GM06990 (cell line): ENCODE data around the gene CDC14A.

Experiments used
- DNase-seq: peaks from one replicate; pipeline ENCODE4 v3.0.0-alpha.2; 2011; ENCODE audit not compliant: insufficient read length; ENCODE audit errors: extremely low read depth
- H3K27me3 ChIP-seq: replicated peaks from 2 replicates; pipeline ENCODE4 v1.6.0; 2011; ENCODE audit warnings: low read length; ENCODE audit not compliant: control insufficient read depth, insufficient read depth
- H3K36me3 ChIP-seq: 2 replicates; pipeline ENCODE4 v1.5.1; 2011; ENCODE audit warnings: low read length; ENCODE audit not compliant: control insufficient read depth, insufficient read depth
- H3K4me3 ChIP-seq: replicated peaks from 2 replicates; pipeline ENCODE4 v1.5.1; 2011; ENCODE audit warnings: low read depth, mild to moderate bottlenecking, control low read depth, low read length
- TF ChIP-seq, protein P1 (sequence below): IDR thresholded peaks from 2 replicates; pipeline ENCODE4 v1.5.1; 2011; ENCODE audit warnings: low read length, control low read depth, mild to moderate bottlenecking, inconsistent platforms; ENCODE audit not compliant: insufficient read depth, poor library complexity, severe bottlenecking

The CDC14A gene

DNA sequence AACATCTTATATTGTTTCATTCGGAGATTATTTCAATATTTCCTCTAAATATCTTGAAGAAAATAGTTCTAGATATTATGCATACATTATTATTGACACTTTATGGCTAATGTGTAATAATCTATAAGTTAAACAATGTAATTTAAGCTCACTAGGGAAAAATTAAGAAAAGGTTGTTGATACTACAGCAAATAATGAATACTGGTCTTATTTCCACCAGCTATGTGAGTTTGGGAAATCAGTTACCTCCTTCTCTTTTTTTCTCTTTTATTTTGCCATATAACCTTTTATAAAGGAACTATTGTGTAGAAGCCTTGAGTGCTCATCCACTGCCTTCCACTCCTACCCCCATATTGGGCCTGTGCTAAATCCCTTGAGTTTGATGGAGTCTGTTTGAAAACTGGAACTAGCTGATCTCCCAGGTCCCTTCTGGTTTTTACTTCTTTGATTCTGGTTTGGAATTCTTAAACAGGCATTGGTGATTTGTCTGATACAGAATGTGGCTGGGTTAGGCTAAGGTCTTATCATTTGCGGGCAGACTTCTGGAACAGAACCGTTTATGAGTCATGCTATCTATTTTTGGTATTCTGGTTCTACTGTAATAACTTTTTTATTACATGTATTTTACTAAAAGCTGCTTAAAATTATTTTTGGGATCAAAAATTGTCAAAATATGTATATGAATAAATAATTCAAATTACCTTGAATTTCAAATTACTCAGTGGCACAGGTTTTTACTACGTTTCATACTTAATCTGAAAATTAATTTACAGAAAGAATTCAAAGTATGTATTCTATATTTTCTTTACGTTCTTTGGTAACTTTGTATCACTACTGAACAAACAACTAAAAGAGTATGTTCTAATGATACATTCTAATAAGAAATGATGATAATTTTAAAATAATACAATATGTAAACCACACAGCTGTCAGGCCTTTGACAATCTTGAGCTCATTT lies 5.0 kb upstream of the CDC14A start:
- H3K27me3 ChIP-seq = no peaks in the 10 kb centered on the region
- TF ChIP-seq, protein P1, sequence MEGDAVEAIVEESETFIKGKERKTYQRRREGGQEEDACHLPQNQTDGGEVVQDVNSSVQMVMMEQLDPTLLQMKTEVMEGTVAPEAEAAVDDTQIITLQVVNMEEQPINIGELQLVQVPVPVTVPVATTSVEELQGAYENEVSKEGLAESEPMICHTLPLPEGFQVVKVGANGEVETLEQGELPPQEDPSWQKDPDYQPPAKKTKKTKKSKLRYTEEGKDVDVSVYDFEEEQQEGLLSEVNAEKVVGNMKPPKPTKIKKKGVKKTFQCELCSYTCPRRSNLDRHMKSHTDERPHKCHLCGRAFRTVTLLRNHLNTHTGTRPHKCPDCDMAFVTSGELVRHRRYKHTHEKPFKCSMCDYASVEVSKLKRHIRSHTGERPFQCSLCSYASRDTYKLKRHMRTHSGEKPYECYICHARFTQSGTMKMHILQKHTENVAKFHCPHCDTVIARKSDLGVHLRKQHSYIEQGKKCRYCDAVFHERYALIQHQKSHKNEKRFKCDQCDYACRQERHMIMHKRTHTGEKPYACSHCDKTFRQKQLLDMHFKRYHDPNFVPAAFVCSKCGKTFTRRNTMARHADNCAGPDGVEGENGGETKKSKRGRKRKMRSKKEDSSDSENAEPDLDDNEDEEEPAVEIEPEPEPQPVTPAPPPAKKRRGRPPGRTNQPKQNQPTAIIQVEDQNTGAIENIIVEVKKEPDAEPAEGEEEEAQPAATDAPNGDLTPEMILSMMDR = no peak
- H3K4me3 ChIP-seq = no peak overlapping the region
- DNase-seq = no peak
- no peaks in the 10 kb centered on the region for H3K36me3 ChIP-seq

DNA sequence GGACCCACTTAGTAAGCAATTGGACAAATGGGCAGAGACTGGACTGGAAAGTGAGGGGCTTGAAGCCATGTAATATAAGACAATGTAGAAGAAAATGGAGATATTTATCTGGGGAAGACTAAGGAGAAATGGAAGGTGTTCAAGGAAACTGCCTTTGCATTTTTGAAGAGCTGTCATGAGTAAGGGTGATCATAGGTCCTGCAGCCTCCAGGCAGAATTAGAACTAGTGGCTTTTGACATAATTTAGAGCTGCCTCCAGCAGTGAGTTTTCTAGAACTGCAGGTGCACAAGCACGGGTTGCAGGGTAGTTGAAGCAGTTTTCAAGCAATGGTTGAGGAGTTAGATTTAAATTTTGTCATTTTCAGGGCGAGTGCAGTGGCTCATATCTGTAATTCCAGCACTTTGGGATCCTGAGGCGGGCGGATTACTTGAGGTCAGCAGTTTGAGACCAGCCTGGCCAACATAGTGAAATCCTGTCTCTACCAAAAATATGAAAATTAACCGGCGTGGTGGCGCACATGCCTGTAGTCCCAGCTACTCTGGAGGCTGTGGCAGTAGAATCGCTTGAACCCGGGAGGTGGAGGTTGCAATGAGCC lies 3.7 kb upstream of the CDC14A start:
- no peak overlapping the region for H3K4me3 ChIP-seq
- DNase-seq = no peak
- H3K27me3 ChIP-seq = no peaks in the 10 kb centered on the region
- no peaks in the 10 kb centered on the region for H3K36me3 ChIP-seq
- TF ChIP-seq, protein P1 = no peak

DNA sequence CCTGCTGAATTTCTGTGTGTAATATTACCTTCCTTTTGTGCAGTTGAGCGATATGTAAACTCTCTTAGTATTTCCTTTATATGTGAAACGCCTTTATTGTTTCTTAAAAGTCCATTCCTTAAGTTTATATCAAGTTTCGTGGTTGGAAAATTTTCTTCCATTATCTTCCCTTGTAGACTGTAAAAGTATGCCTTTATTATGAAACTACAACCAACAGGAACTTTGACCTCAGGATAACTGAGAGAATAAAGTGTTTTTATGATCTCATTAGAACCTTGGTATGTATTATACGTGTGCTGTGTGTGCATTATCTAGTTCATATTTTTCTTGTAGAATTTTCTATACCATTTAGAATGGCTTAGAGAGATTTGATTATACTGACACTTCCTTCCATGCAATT lies 3.1 kb upstream of the CDC14A start:
- H3K27me3 ChIP-seq = no peaks in the 10 kb centered on the region
- TF ChIP-seq, protein P1 = no peak
- no peak overlapping the region for H3K4me3 ChIP-seq

DNA sequence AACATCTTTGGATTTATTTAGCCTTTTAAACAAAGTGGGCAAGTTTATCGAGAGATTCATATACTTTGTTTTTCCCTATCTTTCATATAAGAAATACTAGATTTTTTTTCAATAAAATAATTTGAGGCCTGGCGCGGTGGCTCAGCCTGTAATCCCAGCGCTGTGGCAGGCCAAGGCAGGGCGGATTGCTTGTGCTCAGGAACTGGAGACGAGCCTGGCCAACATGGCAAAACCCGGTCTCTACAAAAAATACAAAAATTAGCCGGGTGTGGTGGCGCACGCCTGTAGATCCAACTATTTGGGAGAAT lies 1.6 kb upstream of the CDC14A start:
- DNase-seq = no peak
- peak overlapping the region; percentile 81 for H3K4me3 ChIP-seq
- H3K27me3 ChIP-seq = no peaks in the 10 kb centered on the region
- no peaks in the 10 kb centered on the region for H3K36me3 ChIP-seq
- TF ChIP-seq, protein P1 = no peak

More for the DNA sequence above, 3.1 kb upstream of the CDC14A start:
- no peaks in the 10 kb centered on the region for H3K36me3 ChIP-seq
- no peak for DNase-seq

DNA sequence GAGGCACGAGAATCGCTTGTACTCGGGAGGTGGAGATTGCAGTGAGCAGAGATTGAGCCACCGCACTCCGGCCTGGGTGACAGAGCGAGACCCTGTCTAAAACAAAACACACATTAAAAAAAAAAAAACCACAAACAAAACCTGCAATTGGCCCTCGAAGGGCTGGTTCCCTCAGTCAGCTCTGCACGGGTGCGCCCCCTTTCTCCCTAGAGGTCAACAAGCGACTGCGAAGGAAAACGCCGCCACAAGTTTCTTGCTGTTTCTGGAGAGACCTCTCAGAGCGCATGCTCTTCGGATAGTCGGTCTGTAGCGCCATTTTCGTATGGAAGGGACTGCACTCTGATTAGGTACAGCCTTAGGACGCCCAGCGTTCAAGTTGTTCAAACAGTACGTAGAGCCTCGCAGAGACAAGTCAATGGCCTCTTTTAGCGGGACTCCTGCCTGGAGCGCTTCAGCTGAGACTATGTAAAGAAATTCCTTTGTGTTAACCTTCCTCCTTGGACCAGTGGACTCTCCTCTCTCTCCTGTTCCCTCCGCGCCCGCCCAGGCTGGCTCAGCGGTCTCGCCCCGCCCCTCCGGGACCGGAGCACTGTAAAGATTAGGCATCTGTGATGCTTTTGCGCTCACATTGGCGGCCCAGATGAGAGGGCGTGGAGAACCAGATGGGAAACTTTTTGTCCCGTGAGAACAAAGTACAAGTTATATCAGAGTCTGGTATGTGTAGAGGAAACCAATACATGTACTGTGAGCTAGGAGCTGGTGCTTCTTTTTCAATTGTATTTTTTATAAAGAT lies 1.0 kb upstream of the CDC14A start:
- H3K27me3 ChIP-seq = no peaks in the 10 kb centered on the region
- DNase-seq = peak; percentile 89

More for the DNA sequence above, 1.0 kb upstream of the CDC14A start:
- Histone ChIP-seq H3K4me3 (peak overlapping the region; percentile 81), H3K36me3 (no peaks in the 10 kb centered on the region)
- TF ChIP-seq, protein P1 = peak; percentile 65
